H9 (cell line): ENCODE measurements around the gene LARP6. TPM values are rescaled to one million over a fixed set of nuclear protein-coding genes. Genes with fewer than 3 reads are reported as not detected.

Source experiments
- DNase-seq: peaks from one replicate; pipeline ENCODE4 v3.0.0-alpha.2; 2017
- H2AFZ ChIP-seq: one replicate; pipeline ENCODE4 v1.6.1; 2013; ENCODE audit warnings: mild to moderate bottlenecking, low read length, control low read depth, moderate library complexity
- H2AK5ac ChIP-seq: 2 replicates; pipeline ENCODE4 v1.6.1; 2013; ENCODE audit warnings: low read length, control low read depth, mixed read lengths; ENCODE audit not compliant: insufficient read length
- H2BK120ac ChIP-seq: one replicate; pipeline ENCODE4 v1.6.1; 2013; ENCODE audit warnings: low read depth, mild to moderate bottlenecking, low read length, control low read depth, inconsistent platforms; ENCODE audit not compliant: poor library complexity, severe bottlenecking
- H2BK12ac ChIP-seq: 2 replicates; pipeline ENCODE4 v1.6.1; 2013; ENCODE audit warnings: low read length, control low read depth, mixed read lengths, low read depth; ENCODE audit not compliant: insufficient read length
- H2BK15ac ChIP-seq: 2 replicates; pipeline ENCODE4 v1.6.1; 2013; ENCODE audit warnings: low read depth, low read length, control low read depth
- H2BK20ac ChIP-seq: one replicate; pipeline ENCODE4 v1.6.1; 2013; ENCODE audit warnings: low read depth, mild to moderate bottlenecking, low read length, control low read depth, inconsistent platforms; ENCODE audit not compliant: poor library complexity, severe bottlenecking
- H2BK5ac ChIP-seq: 2 replicates; pipeline ENCODE4 v1.6.1; 2013; ENCODE audit warnings: low read length, control low read depth, mixed read lengths; ENCODE audit not compliant: insufficient read length
- H3K14ac ChIP-seq: 2 replicates; pipeline ENCODE4 v1.6.1; 2013; ENCODE audit warnings: low read length, control low read depth; ENCODE audit not compliant: insufficient read depth
- H3K18ac ChIP-seq: 2 replicates; pipeline ENCODE4 v1.6.1; 2013; ENCODE audit warnings: low read depth, mild to moderate bottlenecking, mixed read lengths, low read length, control low read depth; ENCODE audit not compliant: insufficient read length
- H3K23ac ChIP-seq: 2 replicates; pipeline ENCODE4 v1.6.1; 2013; ENCODE audit warnings: low read length, control low read depth, mixed read lengths, low read depth; ENCODE audit not compliant: insufficient read length
- H3K23me2 ChIP-seq: 2 replicates; pipeline ENCODE4 v1.6.1; 2013; ENCODE audit warnings: low read depth, mild to moderate bottlenecking, mixed read lengths, low read length, control low read depth; ENCODE audit not compliant: insufficient read length, poor library complexity, severe bottlenecking
- H3K27ac ChIP-seq: 2 replicates; pipeline ENCODE4 v1.5.1; 2013; ENCODE audit warnings: low read length, control low read depth, mixed read lengths, low read depth; ENCODE audit not compliant: insufficient read length
- H3K27me3 ChIP-seq: 2 replicates; pipeline ENCODE4 v1.6.1; 2013; ENCODE audit warnings: low read length, control low read depth, inconsistent platforms; ENCODE audit not compliant: insufficient read depth
- H3K4ac ChIP-seq: 2 replicates; pipeline ENCODE4 v1.6.1; 2013; ENCODE audit warnings: low read depth, mild to moderate bottlenecking, control low read depth, inconsistent platforms, low read length, moderate library complexity
- H3K4me1 ChIP-seq: 2 replicates; pipeline ENCODE4 v1.6.1; 2013; ENCODE audit warnings: low read length, control low read depth, inconsistent platforms; ENCODE audit not compliant: insufficient read depth
- H3K4me2 ChIP-seq: 2 replicates; pipeline ENCODE4 v1.6.1; 2013; ENCODE audit warnings: low read length, control low read depth, mixed read lengths; ENCODE audit not compliant: insufficient read length, insufficient read depth
- H3K56ac ChIP-seq: 2 replicates; pipeline ENCODE4 v1.6.1; 2013; ENCODE audit warnings: low read depth, mild to moderate bottlenecking, mixed read lengths, low read length, control low read depth; ENCODE audit not compliant: insufficient read length
- H3K79me1 ChIP-seq: 2 replicates; pipeline ENCODE4 v1.6.1; 2013; ENCODE audit warnings: low read depth, mild to moderate bottlenecking, moderate library complexity, low read length, control low read depth, inconsistent platforms; ENCODE audit not compliant: insufficient read depth, poor library complexity, severe bottlenecking
- H3K79me2 ChIP-seq: 2 replicates; pipeline ENCODE4 v1.6.1; 2013; ENCODE audit warnings: low read length, control low read depth, inconsistent platforms; ENCODE audit not compliant: insufficient read depth
- H3K9ac ChIP-seq: 2 replicates; pipeline ENCODE4 v1.6.1; 2013; ENCODE audit warnings: low read length, control low read depth, mixed read lengths; ENCODE audit not compliant: insufficient read length; ENCODE audit errors: extremely low read depth
- H3K9me3 ChIP-seq: one replicate; pipeline ENCODE4 v1.6.1; 2013; ENCODE audit warnings: low read depth, low read length, inconsistent platforms; ENCODE audit not compliant: control insufficient read depth
- H3T11ph ChIP-seq: one replicate; pipeline ENCODE4 v1.6.1; 2013; ENCODE audit warnings: mild to moderate bottlenecking, low read length, control low read depth, inconsistent platforms
- H4K20me1 ChIP-seq: one replicate; pipeline ENCODE4 v1.6.1; 2013; ENCODE audit not compliant: control insufficient read depth, insufficient read length, insufficient read depth
- H4K5ac ChIP-seq: 2 replicates; pipeline ENCODE4 v1.6.1; 2013; ENCODE audit warnings: low read depth, mild to moderate bottlenecking, mixed read lengths, low read length, control low read depth; ENCODE audit not compliant: insufficient read length
- H4K8ac ChIP-seq: replicated peaks from 2 replicates; pipeline ENCODE4 v1.6.1; 2013; ENCODE audit warnings: low read length, control low read depth, mixed read lengths, low read depth; ENCODE audit not compliant: insufficient read length
- H4K91ac ChIP-seq: 2 replicates; pipeline ENCODE4 v1.6.1; 2013; ENCODE audit warnings: low read depth, mild to moderate bottlenecking, moderate library complexity, mixed read lengths, low read length, control low read depth; ENCODE audit not compliant: insufficient read length
- H3K27ac Mint-ChIP-seq, 3 experiments: 2 replicates in 2 of 3; 3 replicates in 1 of 3; pipeline ENCODE4 v1.8.0; 2020 to 2021; ENCODE audit warnings: mixed read lengths in 3 of 3, mild to moderate bottlenecking in 1 of 3, moderate library complexity in 1 of 3
- H3K27me3 Mint-ChIP-seq: 2 replicates; pipeline ENCODE4 v1.8.0; 2021; ENCODE audit warnings: low read depth, mild to moderate bottlenecking, moderate library complexity, mixed read lengths
- H3K36me3 Mint-ChIP-seq, 3 experiments: 2 replicates in 2 of 3; 3 replicates in 1 of 3; pipeline ENCODE4 v1.8.0; 2020 to 2021; ENCODE audit warnings: low read depth in 3 of 3, mixed read lengths in 3 of 3; ENCODE audit not compliant: insufficient read depth in 1 of 3
- H3K4me1 Mint-ChIP-seq, 2 experiments: 2 replicates each; pipeline ENCODE4 v1.8.0; 2020; ENCODE audit warnings: mixed read lengths in 2 of 2
- H3K4me3 Mint-ChIP-seq, 2 experiments: 2 replicates in 1 of 2; 3 replicates in 1 of 2; pipeline ENCODE4 v1.8.0; 2020 to 2021; ENCODE audit warnings: mild to moderate bottlenecking in 2 of 2, mixed read lengths in 2 of 2, moderate library complexity in 1 of 2
- H3K9me3 Mint-ChIP-seq, 2 experiments: 2 replicates in 1 of 2; 3 replicates in 1 of 2; pipeline ENCODE4 v1.8.0; 2020; ENCODE audit warnings: mild to moderate bottlenecking in 2 of 2, mixed read lengths in 2 of 2, moderate library complexity in 1 of 2
- CTCF ChIP-seq: fragments of 200-600 bp; sonication (generic); conservative IDR thresholded peaks from 3 replicates; pipeline ENCODE4 v1.8.0; 2021; ENCODE audit warnings: antibody characterized with exemption, mild to moderate bottlenecking
- WGBS: extraction: QIAGEN DNeasy Blood & Tissue Kit; methylation state at CpG from one replicate; pipeline ENCODE4 v1.1.7; 2013; ENCODE audit warnings: missing lambda C conversion rate, low lambda C conversion rate, mixed read lengths; ENCODE audit not compliant: insufficient read length; ENCODE audit errors: extremely low coverage; 5-methylcytosine and 5-hydroxymethylcytosine counted together
- total RNA-seq: library from RNA; stranded (reverse); gene quantifications from 2 replicates; pipeline ENCODE4 v1.2.1, GENCODE V29; 2021

The LARP6 gene
- total RNA-seq, 1 experiment from 2014 or later, result 18.9 TPM

DNA sequence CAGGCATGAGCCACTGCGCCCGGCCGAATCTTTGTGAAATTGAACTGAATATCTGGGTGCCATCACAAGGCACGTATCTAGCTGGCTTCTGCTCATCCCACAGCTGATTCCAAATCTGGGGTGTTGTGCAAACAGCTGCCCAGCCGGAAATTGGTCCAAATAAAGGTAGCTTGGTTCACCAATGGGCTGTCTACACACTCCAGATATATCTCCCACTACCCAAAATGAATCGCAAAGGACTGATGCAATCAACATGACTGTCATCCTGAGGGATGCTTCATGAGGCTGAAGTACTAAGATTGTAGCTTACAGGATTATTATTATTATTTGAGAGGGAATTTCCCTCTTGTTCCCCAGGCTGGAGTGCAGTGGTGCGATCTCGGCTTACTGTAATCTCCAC, 28.1 kb downstream of the LARP6 start:
- Mint-ChIP-seq H3K4me3 (no peak overlapping the region), H3K27me3 (no peaks in the 10 kb centered on the region), H3K27ac (peak overlapping the region in 1 of 3 experiments; percentile 89; a peak in 1 of 7 replicates), H3K9me3 (no peaks in the 10 kb centered on the region; a peak in 1 of 5 replicates), H3K4me1 (peaks cover 7% of the 10 kb centered on the region in 2 experiments), H3K36me3 (no peaks in the 10 kb centered on the region)
- Histone ChIP-seq H3K4me2 (no peak overlapping the region), H3K79me1 (no peaks in the 10 kb centered on the region), H3K23me2 (no peaks in the 10 kb centered on the region), H2AFZ (no peak overlapping the region), H3K18ac (no peak overlapping the region), H3K79me2 (no peaks in the 10 kb centered on the region), H4K5ac (no peak overlapping the region), H2BK12ac (no peak overlapping the region), H3K14ac (no peak overlapping the region), H2BK120ac (peak overlapping the region; percentile 36), H4K20me1 (no peaks in the 10 kb centered on the region), H2BK5ac (no peak overlapping the region), H3K9ac (no peak overlapping the region), H2BK15ac (no peak overlapping the region), H3K4me1 (no peaks in the 10 kb centered on the region), H2BK20ac (no peak overlapping the region), H3K27me3 (no peaks in the 10 kb centered on the region), H4K8ac (no peak overlapping the region), H3K27ac (no peak overlapping the region), H3K9me3 (no peaks in the 10 kb centered on the region), H3T11ph (no peak overlapping the region), H4K91ac (no peak overlapping the region), H3K4ac (no peak overlapping the region), H3K56ac (no peak overlapping the region), H3K23ac (no peak overlapping the region), H2AK5ac (no peak overlapping the region)
- TF ChIP-seq CTCF, result no peak
- WGBS, result no CpG with 5 or more reads among the region's 8 CpGs
- DNase-seq, result no peak
